Measurements from ENCODE around the gene NCKIPSD. TPM values are rescaled to one million over a fixed set of nuclear protein-coding genes. Genes with fewer than 3 reads are reported as not detected.

NCKIPSD gene
- total RNA-seq, 2 experiments from 2014 or later, result 36.5 to 38.5 TPM

DNA sequence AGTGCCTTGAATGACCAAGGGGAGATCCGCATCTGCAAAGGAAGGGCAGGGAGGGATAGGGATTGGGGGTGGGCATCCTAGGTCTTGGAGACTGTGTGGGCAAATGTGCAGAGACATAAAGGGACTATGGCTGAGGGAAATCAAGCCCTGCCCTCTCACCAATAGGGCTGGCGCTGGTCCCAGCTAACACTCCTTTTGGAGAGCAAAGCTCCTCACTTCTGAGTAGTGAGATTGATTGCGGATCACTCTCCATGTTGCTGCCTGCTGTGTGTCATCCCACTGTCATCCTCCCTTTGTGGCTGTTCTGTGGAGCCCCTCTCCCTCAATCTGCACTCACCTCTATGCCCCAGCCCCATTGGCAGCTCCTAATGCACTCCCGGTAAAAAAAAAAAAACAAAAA, 20.8 kb downstream of the NCKIPSD start:
- ChIA-PET POLR2A (interaction anchor here (1.2 kb wide), 1 partner anchor 342 kb away, joined by 4 read pairs; the partner anchor contains the start of gene WDR6), CTCF (interaction anchor here (1.4 to 2.3 kb wide), 4 partner anchors 17 to 235 kb away, joined by 4 to 11 read pairs (median 7); partner anchors contain the start of gene NCKIPSD)
- Mint-ChIP-seq H3K27ac (no peak overlapping the region), H3K27me3 (peaks cover 11% of the 10 kb centered on the region), H3K4me1 (ENCODE audit: low read depth) (peaks cover 15% of the 10 kb centered on the region), H3K36me3 (peaks cover 6% of the 10 kb centered on the region), H3K9me3 (no peaks in the 10 kb centered on the region), H3K4me3 (no peak overlapping the region)
- intact Hi-C loops (cut with micrococcal nuclease), result loop anchor here (5.0 kb wide), 1 partner anchor 52 kb away; the partner anchor contains the start of gene IP6K2
- no peak for DNase-seq

DNA sequence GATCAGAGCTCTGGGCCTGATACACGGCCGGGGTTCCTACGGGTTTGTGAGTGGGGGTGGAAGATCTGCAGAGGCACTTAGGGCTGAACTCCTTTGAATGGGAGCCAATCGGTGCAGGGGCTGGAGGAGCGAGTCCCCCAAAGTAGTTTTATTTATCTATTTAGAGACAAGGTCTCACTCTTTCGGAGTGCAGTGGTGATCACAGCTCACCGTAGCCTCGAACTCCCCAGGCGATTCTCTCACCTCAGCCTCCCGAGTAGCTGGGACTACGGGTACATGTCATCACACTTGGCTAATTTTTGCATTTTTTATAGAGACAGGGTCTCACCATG, 21.4 kb downstream of the NCKIPSD start:
- no peak for DNase-seq
- intact Hi-C loops (cut with micrococcal nuclease), result loop anchor here (5.0 kb wide), 1 partner anchor 53 kb away; the partner anchor contains the start of gene IP6K2
- Mint-ChIP-seq H3K4me1 (ENCODE audit: low read depth) (peaks cover 15% of the 10 kb centered on the region), H3K4me3 (peak overlapping the region; percentile 88), H3K9me3 (no peaks in the 10 kb centered on the region), H3K36me3 (peaks cover 6% of the 10 kb centered on the region), H3K27ac (peak overlapping the region; percentile 74), H3K27me3 (peaks cover 13% of the 10 kb centered on the region)
- ChIA-PET POLR2A (interaction anchor here (0.5 to 4.0 kb wide), 4 partner anchors 22 to 343 kb away, joined by 3 to 11 read pairs (median 4); partner anchors contain the start of genes SLC26A6 and WDR6), CTCF (interaction anchor here (1.0 to 2.3 kb wide), 5 partner anchors 17 to 235 kb away, joined by 3 to 11 read pairs (median 5); partner anchors contain the start of gene NCKIPSD)

DNA sequence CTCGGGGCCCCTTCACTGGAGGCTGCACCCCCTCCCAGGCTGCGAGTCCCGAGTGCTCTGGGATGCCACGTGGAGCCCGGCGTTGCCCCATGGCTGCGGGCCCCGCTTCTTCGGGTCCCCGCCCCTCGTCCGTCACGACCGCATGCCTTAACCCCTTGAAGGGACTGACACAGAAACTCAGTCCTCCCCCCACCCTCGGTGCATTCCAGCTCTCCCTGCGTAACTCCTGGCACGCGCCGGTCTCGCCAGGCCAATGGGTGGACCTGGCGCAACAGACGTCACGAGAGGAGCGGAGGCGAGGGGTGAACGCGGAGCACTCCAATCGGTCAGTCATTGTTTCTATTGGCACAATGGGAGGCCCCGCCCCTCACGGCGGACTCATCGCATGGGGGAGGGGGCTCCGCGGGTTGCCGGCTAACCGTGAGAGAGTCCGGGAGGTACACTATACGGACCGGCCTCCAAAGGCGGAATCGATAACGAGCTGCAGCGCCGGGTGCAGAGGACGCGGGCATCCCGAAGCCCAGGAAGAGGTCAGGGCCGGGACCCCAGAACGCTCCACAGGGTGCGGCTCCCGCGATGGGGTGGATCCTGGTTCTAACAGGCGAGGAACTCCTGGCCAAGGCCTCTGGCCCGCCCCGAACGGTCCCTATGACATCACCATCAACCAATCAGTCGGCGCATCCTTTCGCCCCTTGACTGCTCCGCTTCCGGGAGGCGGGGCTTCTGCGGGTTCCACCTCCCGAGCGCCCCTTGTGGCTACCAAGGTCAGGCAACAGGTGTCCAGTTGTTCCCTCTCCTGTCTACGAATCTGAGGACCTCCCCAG, 22.0 kb downstream of the NCKIPSD start:
- H3K4me1 Mint-ChIP-seq (ENCODE audit: low read depth), result peaks cover 15% of the 10 kb centered on the region
- CTCF ChIA-PET, result interaction anchor here (0.9 to 2.3 kb wide), 9 partner anchors 18 to 236 kb away, joined by 3 to 13 read pairs (median 4); partner anchors contain the start of genes NCKIPSD, PFKFB4 and SLC26A6
- H3K27me3 Mint-ChIP-seq, result peaks cover 13% of the 10 kb centered on the region
- peak; percentile 97 for DNase-seq
- intact Hi-C loops (cut with micrococcal nuclease), result loop anchor here (1.0 to 5.0 kb wide), 2 partner anchors 28 to 54 kb away; partner anchors contain the start of genes IP6K2 and SLC26A6
- no peaks in the 10 kb centered on the region for H3K9me3 Mint-ChIP-seq
- H3K4me3 Mint-ChIP-seq, result peak overlapping the region; percentile 88
- H3K36me3 Mint-ChIP-seq, result peaks cover 6% of the 10 kb centered on the region
- H3K27ac Mint-ChIP-seq, result peak overlapping the region; percentile 74
- POLR2A ChIA-PET, result interaction anchor here (0.5 to 4.0 kb wide), 6 partner anchors 23 to 344 kb away, joined by 3 to 11 read pairs (median 4); partner anchors contain the start of genes SLC26A6 and WDR6

DNA sequence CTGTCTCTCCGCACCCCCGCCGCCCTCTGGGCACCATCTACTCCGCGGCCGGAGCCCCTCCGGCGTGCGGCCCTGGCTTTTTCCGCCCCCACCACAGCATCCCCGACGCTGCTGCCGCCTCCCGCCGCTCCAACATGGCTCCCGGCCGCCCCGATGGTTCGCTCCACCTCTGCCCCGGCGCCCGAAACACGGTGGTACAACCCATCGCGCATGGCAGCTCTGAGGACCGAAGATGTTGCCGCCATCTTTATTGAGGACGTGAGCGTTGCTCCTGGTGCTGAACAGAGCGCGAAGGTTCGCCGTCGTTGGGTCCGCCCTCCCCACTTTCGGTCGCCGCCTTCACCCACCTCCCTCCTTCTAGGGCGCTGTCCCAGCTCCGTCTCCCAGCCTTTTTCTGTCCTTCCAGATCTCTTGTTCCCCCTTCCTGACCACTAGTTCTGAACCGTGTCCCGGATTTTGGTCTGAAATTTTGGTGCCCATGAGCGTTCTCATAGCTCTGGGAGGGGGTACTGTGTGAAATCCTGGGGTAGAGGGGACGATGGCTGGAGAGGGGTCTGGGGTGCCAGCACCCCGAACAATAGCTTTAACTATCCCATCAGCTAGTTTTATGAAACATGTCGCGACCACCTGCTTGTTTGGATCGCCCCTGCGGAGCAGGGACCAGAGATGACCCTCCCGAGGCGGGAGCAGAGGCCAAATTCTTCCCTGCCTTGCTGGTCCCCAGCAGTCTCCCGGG, 22.8 kb downstream of the NCKIPSD start, which contains the start of gene CELSR3:
CELSR3 (minus strand) TSS at position 134 of the 736 bp plus-strand sequence. CDS start 252 bp downstream, outside the sequence.
- intact Hi-C loops (cut with micrococcal nuclease), result loop anchor here (1.0 to 5.0 kb wide), 2 partner anchors 28 to 54 kb away; partner anchors contain the start of genes IP6K2 and SLC26A6
- H3K4me3 Mint-ChIP-seq, result peak within 1 kb of the TSS; percentile 88
- ChIA-PET CTCF (interaction anchor here (0.5 to 2.3 kb wide), 6 partner anchors 19 to 232 kb away, joined by 3 to 13 read pairs (median 3); partner anchors contain the start of genes PFKFB4 and SLC26A6), POLR2A (interaction anchor here (0.7 to 4.0 kb wide), 4 partner anchors 27 to 191 kb away, joined by 3 to 11 read pairs (median 3); partner anchors contain the start of genes IP6K2 and SLC26A6)
- peaks cover 4% of the 10 kb centered on the region for H3K36me3 Mint-ChIP-seq
- H3K27me3 Mint-ChIP-seq, result peaks cover 13% of the 10 kb centered on the region
- peak; percentile 83 for DNase-seq
- peak within 1 kb of the TSS; percentile 74 for H3K27ac Mint-ChIP-seq
- peaks cover 15% of the 10 kb centered on the region for H3K4me1 Mint-ChIP-seq (ENCODE audit: low read depth)
- no peaks in the 10 kb centered on the region for H3K9me3 Mint-ChIP-seq

DNA sequence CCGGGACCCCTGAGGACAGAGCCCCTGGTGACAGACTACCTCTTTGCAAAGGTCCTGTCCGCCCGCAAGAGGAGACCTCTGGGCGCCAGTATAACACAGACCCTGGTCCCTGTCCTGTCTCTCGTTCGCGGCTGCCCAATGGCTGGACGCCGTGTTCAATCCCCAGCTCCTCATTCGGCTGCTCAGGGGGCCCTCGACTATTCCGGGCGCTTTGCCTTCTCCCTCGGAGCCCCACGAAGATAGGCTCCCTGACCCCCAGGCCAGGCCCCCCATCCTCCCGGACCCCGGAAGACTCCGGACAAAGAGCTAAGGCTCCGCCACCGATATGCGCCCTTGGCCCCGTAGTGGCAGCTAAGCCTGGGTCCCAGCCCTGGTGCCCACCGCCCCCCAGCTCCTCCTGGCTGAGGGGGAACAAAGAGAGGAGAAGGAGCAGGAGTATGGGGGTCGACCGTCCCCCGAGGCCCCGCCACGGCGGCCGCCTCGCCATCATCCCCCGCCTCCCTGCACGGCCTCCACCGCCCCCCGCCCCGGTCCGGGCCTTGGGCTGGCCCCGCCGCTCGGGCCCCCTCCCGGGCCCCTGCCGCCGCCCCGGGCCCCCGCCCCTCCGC, 23.5 kb downstream of the NCKIPSD start:
- H3K27ac Mint-ChIP-seq, result no peak overlapping the region
- DNase-seq, result no peak
- peaks cover 15% of the 10 kb centered on the region for H3K4me1 Mint-ChIP-seq (ENCODE audit: low read depth)
- ChIA-PET POLR2A (interaction anchor here (0.7 to 4.0 kb wide), 3 partner anchors 13 to 55 kb away, joined by 3 to 11 read pairs (median 3); partner anchors contain the start of genes IP6K2 and SLC26A6), CTCF (interaction anchor here (0.5 to 2.3 kb wide), 5 partner anchors 27 to 231 kb away, joined by 3 to 13 read pairs (median 3); partner anchors contain the start of gene SLC26A6)
- H3K9me3 Mint-ChIP-seq, result no peaks in the 10 kb centered on the region
- H3K36me3 Mint-ChIP-seq, result peaks cover 4% of the 10 kb centered on the region
- H3K27me3 Mint-ChIP-seq, result peaks cover 13% of the 10 kb centered on the region
- no peak overlapping the region for H3K4me3 Mint-ChIP-seq
- intact Hi-C loops (cut with micrococcal nuclease), result loop anchor here (5.0 kb wide), 1 partner anchor 55 kb away; the partner anchor contains the start of gene IP6K2

DNA sequence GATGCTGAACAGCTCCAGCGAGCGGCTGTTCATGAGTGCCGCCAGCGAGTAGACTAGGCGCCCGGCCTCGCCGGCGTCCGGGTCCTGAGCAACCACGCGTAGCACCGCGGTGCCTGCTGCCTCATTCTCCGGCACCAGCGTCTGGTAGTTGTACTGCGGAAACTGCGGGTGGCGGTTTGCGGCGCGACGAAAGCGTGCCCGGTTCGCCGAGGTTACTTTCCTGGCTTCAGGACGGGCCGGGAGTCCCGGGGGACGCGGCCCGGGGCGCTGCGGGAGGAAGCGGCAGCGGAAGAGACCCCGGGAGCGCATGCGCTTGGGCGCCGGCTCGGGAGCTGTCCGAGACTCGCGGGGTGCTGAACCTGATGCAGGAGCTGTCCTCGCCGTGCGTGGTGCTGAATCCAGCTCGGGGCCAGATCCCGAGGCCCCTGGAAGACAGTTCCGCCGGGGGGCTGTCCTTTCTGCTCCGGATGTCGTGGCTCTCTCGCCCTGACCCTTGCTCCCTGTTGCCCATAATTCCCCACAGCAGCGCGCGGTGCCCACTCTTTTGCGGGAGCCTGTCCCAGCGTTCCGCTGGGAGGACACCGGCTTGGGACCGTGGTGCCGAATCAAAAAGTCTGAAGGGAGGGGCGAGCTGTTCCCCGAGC, 24.1 kb downstream of the NCKIPSD start:
- Mint-ChIP-seq H3K27ac (no peak overlapping the region), H3K36me3 (peaks cover 4% of the 10 kb centered on the region), H3K4me1 (ENCODE audit: low read depth) (peaks cover 18% of the 10 kb centered on the region), H3K4me3 (peak overlapping the region; percentile 48), H3K9me3 (no peaks in the 10 kb centered on the region), H3K27me3 (peaks cover 13% of the 10 kb centered on the region)
- ChIA-PET CTCF (interaction anchor here (1.0 to 2.3 kb wide), 2 partner anchors 26 to 225 kb away, joined by 3 to 13 read pairs; partner anchors contain the start of gene SLC26A6), POLR2A (interaction anchor here (0.7 to 4.0 kb wide), 2 partner anchors 13 to 26 kb away, joined by 3 to 11 read pairs; partner anchors contain the start of gene SLC26A6)
- DNase-seq, result peak; percentile 82
- intact Hi-C loops (cut with micrococcal nuclease), result loop anchor here (5.0 kb wide), 1 partner anchor 56 kb away; the partner anchor contains the start of gene IP6K2

DNA sequence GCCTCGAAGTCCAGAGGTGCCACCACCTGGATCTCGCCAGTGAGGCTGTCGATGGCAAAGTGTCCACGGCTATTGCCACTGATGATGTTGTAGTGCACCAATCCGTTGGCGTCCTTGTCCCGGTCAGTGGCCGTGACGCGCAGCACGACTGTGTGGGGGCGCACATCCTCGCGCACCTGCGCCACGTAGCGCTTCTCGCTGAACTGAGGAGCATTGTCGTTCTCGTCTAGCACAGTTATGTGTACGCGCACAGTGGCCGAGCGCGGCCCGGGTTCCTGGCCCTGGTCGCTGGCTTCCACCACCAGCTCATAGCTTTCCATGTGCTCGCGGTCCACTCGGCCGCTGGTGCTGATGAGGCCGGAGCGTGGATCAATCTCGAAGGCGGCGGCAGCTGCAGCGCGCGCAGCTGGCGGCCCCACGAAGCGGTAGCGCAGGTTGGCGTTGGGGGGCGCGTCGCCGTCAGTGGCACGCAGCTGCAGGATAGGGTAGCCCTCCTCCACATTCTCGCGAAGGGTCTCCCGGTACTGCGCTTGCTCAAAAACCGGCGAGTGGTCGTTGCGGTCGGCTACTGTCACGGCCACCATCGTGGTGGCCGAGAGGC, 24.8 kb downstream of the NCKIPSD start:
- H3K4me3 Mint-ChIP-seq, result no peak overlapping the region
- no peaks in the 10 kb centered on the region for H3K36me3 Mint-ChIP-seq
- no peak for DNase-seq
- POLR2A ChIA-PET, result interaction anchor here (4.0 kb wide), 1 partner anchor 25 kb away, joined by 11 read pairs; the partner anchor contains the start of gene SLC26A6
- H3K4me1 Mint-ChIP-seq (ENCODE audit: low read depth), result peaks cover 19% of the 10 kb centered on the region
- CTCF ChIA-PET, result interaction anchor here (2.3 kb wide), 1 partner anchor 25 kb away, joined by 13 read pairs; the partner anchor contains the start of gene SLC26A6
- H3K9me3 Mint-ChIP-seq, result no peaks in the 10 kb centered on the region
- intact Hi-C loops (cut with micrococcal nuclease), result loop anchor here (5.0 kb wide), 1 partner anchor 56 kb away; the partner anchor contains the start of gene IP6K2
- peaks cover 13% of the 10 kb centered on the region for H3K27me3 Mint-ChIP-seq
- H3K27ac Mint-ChIP-seq, result no peak overlapping the region

DNA sequence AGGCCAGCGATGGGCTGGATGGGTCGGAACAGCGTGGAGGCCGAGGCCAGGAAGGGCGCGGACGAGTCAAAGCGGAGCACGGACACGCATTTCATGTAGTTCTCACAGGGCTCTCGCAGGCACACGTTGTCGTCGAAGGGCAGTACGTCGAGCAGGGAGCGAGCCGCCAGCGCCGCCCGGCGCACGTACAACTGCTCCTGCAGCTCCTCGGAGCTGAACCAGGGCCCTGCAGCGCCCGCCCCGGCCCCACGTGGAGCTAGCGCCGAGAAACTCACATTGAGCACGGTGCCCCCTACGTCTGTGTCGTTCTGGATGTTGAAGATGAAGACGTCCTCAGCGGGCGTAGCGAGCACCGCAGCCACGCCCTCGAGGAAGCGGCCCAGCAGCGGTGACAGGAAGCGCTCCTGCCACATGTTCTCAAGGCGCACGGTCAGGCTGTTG, 28.9 kb downstream of the NCKIPSD start:
- Mint-ChIP-seq H3K4me1 (ENCODE audit: low read depth) (peaks cover 8% of the 10 kb centered on the region), H3K27me3 (peaks cover 5% of the 10 kb centered on the region), H3K4me3 (peak overlapping the region; percentile 69), H3K27ac (peak overlapping the region; percentile 75), H3K9me3 (no peaks in the 10 kb centered on the region), H3K36me3 (no peaks in the 10 kb centered on the region)
- CTCF ChIA-PET, result interaction anchor here (0.7 to 4.9 kb wide), 6 partner anchors 17 to 357 kb away, joined by 3 to 32 read pairs (median 4); partner anchors contain the start of gene SLC26A6
- intact Hi-C loops (cut with micrococcal nuclease), result loop anchor here (1.0 to 10.0 kb wide), 6 partner anchors 22 to 392 kb away; partner anchors contain the start of genes CCDC51, PFKFB4, SLC26A6 and TMA7
- POLR2A ChIA-PET, result interaction anchor here (1.1 to 1.7 kb wide), 2 partner anchors 22 to 60 kb away, joined by 5 to 6 read pairs; partner anchors contain the start of genes IP6K2 and SLC26A6
- DNase-seq, result peak; percentile 41

DNA sequence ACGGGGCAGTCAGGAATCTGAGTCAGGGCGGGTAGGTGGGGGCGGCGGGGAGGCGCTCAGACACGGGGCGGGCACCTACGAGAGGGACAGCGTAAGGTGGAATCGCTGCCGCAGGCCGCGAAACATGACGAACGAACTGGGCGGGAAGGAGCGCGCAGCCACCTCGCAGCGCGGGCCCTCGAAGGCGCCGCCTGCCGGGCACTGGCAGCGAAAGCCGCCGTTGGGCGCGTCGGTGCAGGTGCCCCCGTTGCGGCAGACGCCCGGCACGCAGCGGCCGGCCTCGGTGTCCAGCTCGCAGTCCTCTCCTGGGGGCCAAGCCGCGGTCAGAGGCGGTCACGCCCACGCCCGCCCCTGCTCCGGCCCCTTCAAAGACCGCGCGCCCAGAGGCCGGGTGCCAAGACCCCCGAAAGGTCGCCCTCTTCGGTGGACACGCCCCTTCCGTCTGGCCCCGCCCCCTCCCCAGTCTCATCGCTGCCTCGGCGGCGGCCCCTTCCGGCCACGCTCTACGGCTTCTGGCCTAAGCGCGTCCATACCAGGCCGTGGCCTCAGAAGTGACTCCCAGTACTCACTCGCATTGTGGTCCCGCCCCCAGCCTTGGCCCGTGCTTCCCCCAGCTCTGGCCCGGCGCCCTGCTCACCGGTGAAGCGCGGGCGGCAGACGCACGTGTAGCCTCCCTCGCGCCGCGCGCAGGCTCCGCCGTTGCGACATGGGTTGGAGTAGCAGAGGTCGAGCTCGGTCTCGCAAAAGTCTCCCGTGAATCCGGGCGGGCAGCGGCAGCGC, 29.5 kb downstream of the NCKIPSD start:
- Mint-ChIP-seq H3K36me3 (no peaks in the 10 kb centered on the region), H3K27me3 (peaks cover 2% of the 10 kb centered on the region), H3K9me3 (no peaks in the 10 kb centered on the region), H3K4me1 (ENCODE audit: low read depth) (peaks cover 5% of the 10 kb centered on the region), H3K27ac (peak overlapping the region; percentile 84), H3K4me3 (peak overlapping the region; percentile 79)
- intact Hi-C loops (cut with micrococcal nuclease), result loop anchor here (1.0 to 10.0 kb wide), 6 partner anchors 21 to 391 kb away; partner anchors contain the start of genes CCDC51, PFKFB4, SLC26A6 and TMA7
- peak; percentile 93 for DNase-seq
- ChIA-PET POLR2A (interaction anchor here (1.1 to 1.7 kb wide), 2 partner anchors 21 to 61 kb away, joined by 5 to 6 read pairs; partner anchors contain the start of genes IP6K2 and SLC26A6), CTCF (interaction anchor here (0.7 to 4.9 kb wide), 5 partner anchors 18 to 255 kb away, joined by 3 to 32 read pairs (median 5); partner anchors contain the start of gene SLC26A6)
